NCI-H1694 treated with DMSO at 0.1 percent for 48 hours (cell line): ENCODE data around the gene LCE1A.

Experiments used
- DNase-seq: peaks from one replicate; lab custom pipeline; 2025; lab: John Stamatoyannopoulos, UW

Gene LCE1A

DNA sequence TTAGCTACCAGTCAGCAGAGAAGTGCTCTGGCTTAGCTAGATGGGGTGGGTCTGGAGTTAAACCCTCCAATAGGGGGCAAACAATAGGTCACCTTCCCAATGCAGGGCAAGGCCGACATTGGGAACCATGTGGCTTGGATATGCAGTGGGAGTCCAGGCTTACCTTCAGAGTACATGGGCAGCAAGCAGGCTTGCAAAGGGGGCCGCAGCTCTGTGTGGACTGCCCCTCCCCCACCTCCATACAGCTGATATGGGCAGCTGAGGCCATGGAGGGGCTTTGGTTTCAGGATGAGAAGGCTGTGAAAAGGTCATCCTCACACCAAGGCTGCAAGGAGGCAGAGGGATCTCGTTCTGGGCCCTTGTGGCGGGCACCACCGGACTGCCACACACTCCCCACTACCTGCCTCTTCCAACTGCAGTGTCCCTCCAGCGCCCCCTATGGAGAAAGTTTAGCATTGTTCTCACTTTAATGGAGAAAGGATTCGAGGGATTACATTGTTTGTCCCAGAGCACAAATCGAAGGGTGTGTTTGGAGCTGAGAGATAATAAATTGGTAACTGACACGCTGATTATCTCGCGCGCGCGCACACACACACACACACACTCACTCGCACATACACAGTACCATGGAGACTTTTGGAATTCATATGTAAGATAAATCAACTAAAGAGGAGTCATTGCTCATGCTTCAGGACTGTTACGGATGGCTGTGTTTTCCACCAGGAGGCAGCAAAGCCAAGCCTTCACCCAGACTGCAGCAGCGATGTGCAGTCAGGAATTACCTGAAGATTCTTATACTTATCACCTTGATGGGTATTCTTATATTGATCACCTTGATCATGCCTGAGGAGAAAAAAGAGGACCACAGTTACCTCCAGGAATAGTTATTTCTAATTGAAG lies 43.8 kb downstream of the LCE1A start:
- peak; percentile 24 for DNase-seq

DNA sequence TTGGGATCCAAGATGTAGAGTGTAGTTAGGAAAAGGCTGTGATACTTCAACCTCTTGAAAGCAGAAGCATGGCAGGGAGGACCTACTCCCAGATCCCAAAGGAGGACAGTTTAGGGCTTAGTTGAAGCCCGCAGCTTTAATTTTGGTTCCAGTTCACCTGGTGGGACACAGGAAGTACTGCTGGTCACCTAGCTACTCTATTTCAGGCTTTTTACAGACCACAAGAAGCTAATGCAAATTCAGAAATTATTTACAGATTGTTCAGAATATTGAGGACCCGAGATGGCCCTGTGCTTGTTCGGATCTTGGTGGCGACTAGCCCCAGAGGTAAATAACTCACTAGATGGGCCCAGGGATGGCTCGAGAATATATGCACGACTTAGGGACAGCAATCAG lies 44.5 kb downstream of the LCE1A start:
- no peak for DNase-seq

DNA sequence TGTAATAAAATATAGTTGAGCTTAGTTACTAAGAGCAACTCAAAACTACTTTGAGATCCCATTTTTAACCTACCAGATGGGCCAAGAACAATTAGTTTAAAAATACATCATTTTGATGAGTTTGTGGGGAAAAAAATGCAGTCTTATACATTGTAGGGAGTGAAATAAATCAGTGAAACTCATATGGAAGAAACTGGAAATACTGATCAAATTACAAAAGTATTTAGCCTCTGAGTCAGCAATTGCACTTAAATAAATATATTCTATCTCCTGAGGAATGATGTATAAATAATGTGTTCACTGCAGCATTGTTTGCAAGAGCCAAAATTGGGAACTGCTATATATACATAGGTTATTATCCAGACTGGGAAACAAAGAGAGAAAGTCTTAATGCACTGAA lies 46.2 kb downstream of the LCE1A start:
- no peak for DNase-seq

DNA sequence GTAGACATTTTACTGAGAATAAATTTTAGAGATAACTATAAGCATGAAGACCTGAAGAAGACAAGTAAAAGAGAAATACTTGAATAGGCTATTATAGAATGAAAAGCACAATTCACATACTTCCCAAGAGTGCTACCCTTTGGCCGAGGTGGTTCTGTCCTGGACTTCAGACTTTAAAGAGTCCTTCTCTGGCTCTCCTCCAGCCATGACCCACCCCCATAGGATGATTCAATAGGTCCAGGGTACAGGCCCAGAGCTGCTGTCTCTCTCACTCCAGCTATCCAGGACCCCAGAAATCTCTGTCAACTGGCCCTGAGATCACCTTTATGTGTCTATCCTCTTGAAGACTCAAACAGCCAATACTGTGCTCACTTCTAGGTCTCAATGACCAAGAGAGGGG lies 49.6 kb downstream of the LCE1A start:
- no peak for DNase-seq
